ENCODE measurements around the gene ASIC1. TPM values are rescaled to one million over a fixed set of nuclear protein-coding genes. Genes with fewer than 3 reads are reported as not detected.

Gene ASIC1
- total and polyA plus RNA-seq, 2 of the 13 experiments (the other 11 are each of a cell fraction or from before 2014, with no cell fraction given): 0.44 to 1.5 TPM

DNA sequence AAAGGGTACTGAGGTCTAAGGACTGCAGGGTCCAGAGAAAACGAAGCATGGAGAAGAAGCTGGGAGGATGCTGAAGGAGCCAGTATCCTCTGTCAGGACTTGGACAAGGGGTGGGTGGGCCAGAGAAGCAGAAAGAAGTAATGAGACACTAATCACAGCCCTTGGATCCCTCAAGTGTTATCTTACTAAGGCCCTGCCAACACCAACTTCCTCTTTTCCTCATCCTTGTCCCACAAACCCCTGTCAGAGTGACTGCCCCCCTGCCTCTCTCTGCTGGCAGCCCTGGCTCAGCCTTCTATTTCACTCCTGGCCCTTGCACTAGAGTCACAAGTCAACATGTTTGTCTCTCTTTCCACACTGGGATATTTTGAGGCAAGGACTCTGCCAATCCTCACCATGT, 3.8 kb upstream of the ASIC1 start (continued):
- no peak for TF ChIP-seq NONO (IDR thresholded peaks at IDR 0.05)
- no peak for TF ChIP-seq NONO (CRISPR knock-in tag; conservative IDR thresholded peaks at IDR 0.05)
- TF ChIP-seq MTA3 (CRISPR knock-in tag; IDR thresholded peaks at IDR 0.05): no peak
- no peak for TF ChIP-seq ZNF782 (CRISPR knock-in tag; IDR thresholded peaks at IDR 0.05; ENCODE audit: borderline replicate concordance)
- TF ChIP-seq, protein P1, sequence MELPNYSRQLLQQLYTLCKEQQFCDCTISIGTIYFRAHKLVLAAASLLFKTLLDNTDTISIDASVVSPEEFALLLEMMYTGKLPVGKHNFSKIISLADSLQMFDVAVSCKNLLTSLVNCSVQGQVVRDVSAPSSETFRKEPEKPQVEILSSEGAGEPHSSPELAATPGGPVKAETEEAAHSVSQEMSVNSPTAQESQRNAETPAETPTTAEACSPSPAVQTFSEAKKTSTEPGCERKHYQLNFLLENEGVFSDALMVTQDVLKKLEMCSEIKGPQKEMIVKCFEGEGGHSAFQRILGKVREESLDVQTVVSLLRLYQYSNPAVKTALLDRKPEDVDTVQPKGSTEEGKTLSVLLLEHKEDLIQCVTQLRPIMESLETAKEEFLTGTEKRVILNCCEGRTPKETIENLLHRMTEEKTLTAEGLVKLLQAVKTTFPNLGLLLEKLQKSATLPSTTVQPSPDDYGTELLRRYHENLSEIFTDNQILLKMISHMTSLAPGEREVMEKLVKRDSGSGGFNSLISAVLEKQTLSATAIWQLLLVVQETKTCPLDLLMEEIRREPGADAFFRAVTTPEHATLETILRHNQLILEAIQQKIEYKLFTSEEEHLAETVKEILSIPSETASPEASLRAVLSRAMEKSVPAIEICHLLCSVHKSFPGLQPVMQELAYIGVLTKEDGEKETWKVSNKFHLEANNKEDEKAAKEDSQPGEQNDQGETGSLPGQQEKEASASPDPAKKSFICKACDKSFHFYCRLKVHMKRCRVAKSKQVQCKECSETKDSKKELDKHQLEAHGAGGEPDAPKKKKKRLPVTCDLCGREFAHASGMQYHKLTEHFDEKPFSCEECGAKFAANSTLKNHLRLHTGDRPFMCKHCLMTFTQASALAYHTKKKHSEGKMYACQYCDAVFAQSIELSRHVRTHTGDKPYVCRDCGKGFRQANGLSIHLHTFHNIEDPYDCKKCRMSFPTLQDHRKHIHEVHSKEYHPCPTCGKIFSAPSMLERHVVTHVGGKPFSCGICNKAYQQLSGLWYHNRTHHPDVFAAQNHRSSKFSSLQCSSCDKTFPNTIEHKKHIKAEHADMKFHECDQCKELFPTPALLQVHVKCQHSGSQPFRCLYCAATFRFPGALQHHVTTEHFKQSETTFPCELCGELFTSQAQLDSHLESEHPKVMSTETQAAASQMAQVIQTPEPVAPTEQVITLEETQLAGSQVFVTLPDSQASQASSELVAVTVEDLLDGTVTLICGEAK (IDR thresholded peaks at IDR 0.05): no peak
- TF ChIP-seq, protein P1 (CRISPR knock-in tag; IDR thresholded peaks at IDR 0.05): no peak
- TF ChIP-seq CHCHD3 (CRISPR knock-in tag; IDR thresholded peaks at IDR 0.05): no peak
- no peak for TF ChIP-seq NFE2L1 (CRISPR knock-in tag; IDR thresholded peaks at IDR 0.05; ENCODE audit: borderline replicate concordance)
- no peak for TF ChIP-seq SRY (CRISPR knock-in tag; IDR thresholded peaks at IDR 0.05)
- no peak for TF ChIP-seq ZBTB8A (CRISPR knock-in tag; IDR thresholded peaks at IDR 0.05; ENCODE audit: borderline replicate concordance, low read depth)
- TF ChIP-seq NFKB2 (CRISPR knock-in tag; IDR thresholded peaks at IDR 0.05; ENCODE audit: borderline replicate concordance): no peak
- TF ChIP-seq, protein P2, sequence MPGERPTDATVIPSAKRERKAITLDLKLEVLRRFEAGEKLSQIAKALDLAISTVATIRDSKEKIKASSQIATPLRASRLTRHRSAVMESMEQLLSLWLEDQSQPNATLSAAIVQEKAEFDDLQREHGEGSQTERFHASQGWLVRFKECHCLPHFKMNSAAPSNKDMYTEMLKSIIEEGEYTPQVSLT (CRISPR knock-in tag; IDR thresholded peaks at IDR 0.05; ENCODE audit: borderline replicate concordance, low read depth): no peak

Measured in HepG2 (cell line).